Activated T-helper 2 cell treated with anti-CD3 and anti-CD28 coated beads, Interferon-gamma antibody, Interleukin-2, Interleukin-4, amounts not matched to agents 10 μg/mL and 5 μg/mL and 100 μg/mL, durations not matched to agents 14 hours and 24 hours and 36 hours (primary cell): ENCODE data around the gene SS18. TPM values are rescaled to one million over a fixed set of nuclear protein-coding genes. Genes with fewer than 3 reads are reported as not detected.
"Not testable (repeated sequence)": the region's sequence is repeated elsewhere in the genome, so short reads cannot be mapped to it uniquely, and the experiment has no call there.

ENCODE experiments used
- DNase-seq: peaks from one replicate; pipeline ENCODE4 v3.0.0; 2021; ENCODE audit warnings: low spot score
- H3K27ac Mint-ChIP-seq: one replicate; pipeline ENCODE4 v1.8.0; 2021; ENCODE audit warnings: mixed read lengths
- H3K27me3 Mint-ChIP-seq: one replicate; pipeline ENCODE4 v1.8.0; 2021; ENCODE audit warnings: low read depth, mixed read lengths
- H3K36me3 Mint-ChIP-seq: one replicate; pipeline ENCODE4 v1.8.0; 2021; ENCODE audit warnings: low read depth, mixed read lengths
- H3K4me1 Mint-ChIP-seq: one replicate; pipeline ENCODE4 v1.8.0; 2021; ENCODE audit warnings: low read depth, mixed read lengths
- H3K4me3 Mint-ChIP-seq: one replicate; pipeline ENCODE4 v1.8.0; 2021; ENCODE audit warnings: low read depth, mild to moderate bottlenecking, moderate library complexity, mixed read lengths
- H3K9me3 Mint-ChIP-seq: one replicate; pipeline ENCODE4 v1.8.0; 2021; ENCODE audit warnings: mixed read lengths
- intact Hi-C: fragments of 100-400 bp; cut with micrococcal nuclease; formaldehyde crosslinking; loops from one replicate; pipeline ENCODE4 v1.15.1; 2023
- total RNA-seq: library from RNA; stranded (reverse); gene quantifications from 2 replicates; pipeline ENCODE4 v1.2.3, GENCODE V29; 2022

SS18 gene, protein sequence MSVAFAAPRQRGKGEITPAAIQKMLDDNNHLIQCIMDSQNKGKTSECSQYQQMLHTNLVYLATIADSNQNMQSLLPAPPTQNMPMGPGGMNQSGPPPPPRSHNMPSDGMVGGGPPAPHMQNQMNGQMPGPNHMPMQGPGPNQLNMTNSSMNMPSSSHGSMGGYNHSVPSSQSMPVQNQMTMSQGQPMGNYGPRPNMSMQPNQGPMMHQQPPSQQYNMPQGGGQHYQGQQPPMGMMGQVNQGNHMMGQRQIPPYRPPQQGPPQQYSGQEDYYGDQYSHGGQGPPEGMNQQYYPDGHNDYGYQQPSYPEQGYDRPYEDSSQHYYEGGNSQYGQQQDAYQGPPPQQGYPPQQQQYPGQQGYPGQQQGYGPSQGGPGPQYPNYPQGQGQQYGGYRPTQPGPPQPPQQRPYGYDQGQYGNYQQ
- 75.2 TPM in 2 replicates for total RNA-seq

DNA sequence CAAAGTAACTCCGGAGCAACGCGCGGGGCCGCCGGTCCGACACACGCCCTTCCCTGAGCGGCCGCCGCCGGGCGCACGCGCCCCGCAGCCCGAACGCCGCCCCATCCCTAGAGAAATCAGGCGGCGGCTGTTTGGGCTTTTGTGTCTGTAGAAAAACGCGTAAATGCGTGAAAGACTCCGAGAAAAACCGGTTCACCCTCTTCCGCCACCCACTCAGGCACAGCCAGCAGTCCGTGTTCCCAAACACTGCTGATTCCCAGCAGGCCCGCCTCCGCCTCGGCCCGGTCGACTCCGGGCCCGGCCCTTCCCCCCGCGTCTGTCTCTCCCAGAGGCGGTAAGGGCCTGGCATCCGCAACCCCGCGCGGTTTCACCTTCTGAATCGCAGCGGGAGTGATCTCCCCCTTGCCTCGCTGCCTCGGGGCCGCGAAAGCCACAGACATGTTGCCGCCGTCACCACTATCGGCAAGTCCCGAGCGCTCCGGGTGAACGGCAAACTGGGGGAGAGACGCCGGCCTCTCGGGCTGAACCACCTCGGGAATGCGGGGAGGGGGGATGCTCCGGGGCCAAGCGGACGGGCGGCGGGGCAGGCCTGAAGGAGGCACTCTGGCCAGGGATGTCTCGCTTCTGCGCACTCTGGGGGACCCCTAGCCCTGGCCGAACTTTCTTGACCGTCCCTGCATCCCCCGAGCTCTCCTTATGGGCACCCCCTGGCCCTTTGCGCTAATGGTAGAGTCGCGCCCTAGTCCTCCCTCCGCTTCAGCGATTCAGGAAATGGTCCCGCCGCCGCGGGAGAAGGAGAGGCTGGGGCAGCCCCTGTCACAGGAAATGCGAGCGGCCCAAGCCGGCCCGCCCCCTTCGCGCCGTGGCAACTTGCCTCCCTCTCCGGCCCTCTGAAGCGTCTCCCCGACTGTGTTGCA lies at the start of gene SS18:
SS18 (minus strand) TSS at position 484 of the 917 bp plus-strand sequence; CDS start at position 440, 44 bp downstream.
- no peaks in the 10 kb centered on the region for H3K9me3 Mint-ChIP-seq
- H3K27me3 Mint-ChIP-seq = peaks cover 2% of the 10 kb centered on the region
- H3K27ac Mint-ChIP-seq = peak within 1 kb of the TSS; percentile 97
- H3K4me3 Mint-ChIP-seq = peak within 1 kb of the TSS; percentile 89
- DNase-seq = peak; percentile 88
- intact Hi-C loops = loop anchor here (2.0 to 10.0 kb wide), 3 partner anchors 102 to 454 kb away; partner anchors contain the start of gene KCTD1
- peaks cover 28% of the 10 kb centered on the region for H3K36me3 Mint-ChIP-seq
- peaks cover 26% of the 10 kb centered on the region for H3K4me1 Mint-ChIP-seq

- Mint-ChIP-seq H3K4me3 (no peak overlapping the region), H3K27ac (no peak overlapping the region), H3K27me3 (peaks cover 4% of the 10 kb centered on the region), H3K36me3 (no peaks in the 10 kb centered on the region), H3K4me1 (no peaks in the 10 kb centered on the region), H3K9me3 (no peaks in the 10 kb centered on the region)
- no peak for DNase-seq
- intact Hi-C loops = no loop called here
Observed at GRCh38 chr18:26135548-26135947, 45.1 kb upstream of the SS18 start.

- peaks cover 4% of the 10 kb centered on the region for H3K27me3 Mint-ChIP-seq
- H3K27ac Mint-ChIP-seq = peak overlapping the region; percentile 81
- no peaks in the 10 kb centered on the region for H3K9me3 Mint-ChIP-seq
- no peaks in the 10 kb centered on the region for H3K4me1 Mint-ChIP-seq
- no peaks in the 10 kb centered on the region for H3K36me3 Mint-ChIP-seq
- DNase-seq = no peak
- H3K4me3 Mint-ChIP-seq = peak overlapping the region; percentile 77
- intact Hi-C loops = no loop called here
Observed at GRCh38 chr18:26134107-26134506, 43.7 kb upstream of the SS18 start.

- Mint-ChIP-seq H3K36me3 (no peaks in the 10 kb centered on the region), H3K9me3 (no peaks in the 10 kb centered on the region), H3K4me3 (peak within 1 kb of the TSS; percentile 77), H3K27me3 (peaks cover 4% of the 10 kb centered on the region), H3K4me1 (no peaks in the 10 kb centered on the region), H3K27ac (peak within 1 kb of the TSS; percentile 81)
- peak; percentile 50 for DNase-seq
- intact Hi-C loops = no loop called here
Observed at GRCh38 chr18:26133652-26134051, 43.2 kb upstream of the SS18 start, which contains the start of gene PSMA8. TSS of gene PSMA8 (plus strand) at chr18:26133869. CDS start at chr18:26133966, 97 bp downstream.

- H3K27me3 Mint-ChIP-seq, DNase-seq, H3K4me1 Mint-ChIP-seq, H3K9me3 Mint-ChIP-seq, H3K36me3 Mint-ChIP-seq, H3K27ac Mint-ChIP-seq, intact Hi-C loops, H3K4me3 Mint-ChIP-seq: not testable (repeated sequence)
Observed at GRCh38 chr18:26128192-26128591, 37.8 kb upstream of the SS18 start.

GRCh38 chr18:26127786-26128185 lies 37.4 kb upstream of the SS18 start:
- DNase-seq = no peak
- H3K4me1 Mint-ChIP-seq = no peaks in the 10 kb centered on the region
- H3K27ac Mint-ChIP-seq = no peak overlapping the region
- H3K27me3 Mint-ChIP-seq = no peaks in the 10 kb centered on the region
- no peak overlapping the region for H3K4me3 Mint-ChIP-seq
- H3K9me3 Mint-ChIP-seq = peaks cover 8% of the 10 kb centered on the region
- H3K36me3 Mint-ChIP-seq = no peaks in the 10 kb centered on the region
- intact Hi-C loops = no loop called here

DNA sequence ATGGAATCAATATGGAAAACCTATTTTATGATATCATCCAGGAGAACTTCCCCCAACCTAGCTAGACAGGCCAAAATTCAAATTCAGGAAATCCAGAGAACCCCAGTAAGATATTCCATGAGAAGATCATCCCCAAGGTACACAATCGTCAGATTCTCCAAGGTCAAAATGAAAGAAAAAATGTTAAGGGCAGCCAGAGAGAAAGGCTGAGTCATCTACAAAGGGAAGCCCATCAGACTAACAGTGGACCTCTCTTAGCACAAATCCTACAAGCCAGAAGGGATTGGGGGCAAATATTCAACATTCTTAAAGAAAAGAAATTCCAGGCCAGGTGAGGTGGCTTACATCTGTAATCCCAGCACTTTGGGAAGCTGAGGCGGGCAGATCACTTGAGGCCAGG lies 31.6 kb upstream of the SS18 start:
- H3K4me3 Mint-ChIP-seq, DNase-seq, H3K27me3 Mint-ChIP-seq, H3K27ac Mint-ChIP-seq, intact Hi-C loops, H3K4me1 Mint-ChIP-seq, H3K36me3 Mint-ChIP-seq: not testable (repeated sequence)
- peaks cover 12% of the 10 kb centered on the region for H3K9me3 Mint-ChIP-seq

DNA sequence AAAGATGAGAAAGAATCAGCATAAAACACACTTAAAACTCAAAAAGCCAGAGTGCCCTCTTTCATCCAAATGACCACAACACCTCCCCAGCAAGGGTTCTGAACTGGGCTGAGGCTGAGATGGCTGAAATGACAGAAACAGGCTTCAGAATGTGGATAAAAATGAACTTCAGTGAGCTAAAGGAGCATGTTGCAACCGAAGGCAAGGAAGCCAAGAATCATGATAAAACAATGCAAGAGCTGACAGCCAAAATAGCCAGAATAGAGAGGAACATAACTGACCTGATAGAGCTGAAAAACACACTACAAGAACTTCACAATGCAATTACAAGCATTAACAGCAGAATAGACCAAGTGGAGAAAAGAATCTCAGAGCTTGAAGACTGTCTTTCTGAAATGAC lies 31.1 kb upstream of the SS18 start:
- Mint-ChIP-seq H3K27ac (no peak overlapping the region), H3K9me3 (peaks cover 12% of the 10 kb centered on the region), H3K4me3 (no peak overlapping the region), H3K36me3 (no peaks in the 10 kb centered on the region), H3K4me1 (no peaks in the 10 kb centered on the region), H3K27me3 (peaks cover 2% of the 10 kb centered on the region)
- intact Hi-C loops = no loop called here
- DNase-seq = no peak

GRCh38 chr18:26119246-26119645 lies 28.8 kb upstream of the SS18 start:
- H3K27me3 Mint-ChIP-seq = peaks cover 2% of the 10 kb centered on the region
- H3K4me1 Mint-ChIP-seq = no peaks in the 10 kb centered on the region
- no peak overlapping the region for H3K4me3 Mint-ChIP-seq
- H3K9me3 Mint-ChIP-seq = peaks cover 12% of the 10 kb centered on the region
- no peak overlapping the region for H3K27ac Mint-ChIP-seq
- intact Hi-C loops = no loop called here
- H3K36me3 Mint-ChIP-seq = no peaks in the 10 kb centered on the region
- DNase-seq = no peak

DNA sequence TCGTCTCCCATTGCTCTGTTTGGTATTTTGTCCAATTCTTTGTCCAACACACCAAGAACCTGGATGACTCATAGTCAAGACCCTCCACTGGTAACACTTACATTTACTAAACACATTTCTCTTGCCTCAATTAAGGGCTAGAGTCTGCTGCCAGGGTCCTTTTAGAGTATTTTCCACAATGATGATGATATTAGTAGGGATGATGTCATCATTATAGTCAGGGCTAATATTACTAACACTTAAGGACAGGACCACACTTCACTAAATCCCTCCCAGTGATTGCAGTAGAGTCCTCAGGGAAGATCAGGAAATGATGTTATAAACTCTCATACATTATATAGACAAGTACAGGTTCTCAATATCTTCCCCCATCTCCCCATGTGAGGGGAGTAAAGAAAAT lies 13.6 kb upstream of the SS18 start:
- peaks cover 2% of the 10 kb centered on the region for H3K4me1 Mint-ChIP-seq
- no peak overlapping the region for H3K27ac Mint-ChIP-seq
- no peaks in the 10 kb centered on the region for H3K36me3 Mint-ChIP-seq
- no peak overlapping the region for H3K4me3 Mint-ChIP-seq
- no peak for DNase-seq
- no peaks in the 10 kb centered on the region for H3K9me3 Mint-ChIP-seq
- intact Hi-C loops = no loop called here
- peaks cover 14% of the 10 kb centered on the region for H3K27me3 Mint-ChIP-seq

GRCh38 chr18:26103579-26103978 lies 13.2 kb upstream of the SS18 start:
- Mint-ChIP-seq H3K4me3 (no peak overlapping the region), H3K4me1 (peaks cover 2% of the 10 kb centered on the region), H3K27me3 (peaks cover 14% of the 10 kb centered on the region), H3K9me3 (no peaks in the 10 kb centered on the region), H3K36me3 (no peaks in the 10 kb centered on the region), H3K27ac (no peak overlapping the region)
- intact Hi-C loops = no loop called here
- no peak for DNase-seq

DNA sequence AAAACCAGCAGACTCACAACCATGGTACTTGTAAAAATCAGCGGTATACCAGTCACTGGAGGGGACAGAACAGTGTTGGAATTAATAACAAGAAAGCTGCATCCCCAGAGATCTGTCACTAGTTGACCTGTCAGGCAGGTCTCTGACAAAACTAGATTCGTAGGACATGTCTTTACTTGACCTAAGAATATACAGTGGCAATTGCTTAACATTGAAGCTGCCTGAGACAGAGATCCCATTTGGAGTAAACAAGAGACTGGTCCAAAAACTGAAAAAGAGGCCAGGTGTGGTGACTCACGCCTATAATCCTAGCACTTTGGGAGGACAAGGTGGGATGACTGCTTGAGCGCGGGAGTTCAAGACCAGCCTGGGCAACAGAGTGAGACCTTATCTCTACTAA lies 7.2 kb upstream of the SS18 start:
- peaks cover 3% of the 10 kb centered on the region for H3K36me3 Mint-ChIP-seq
- peaks cover 2% of the 10 kb centered on the region for H3K4me1 Mint-ChIP-seq
- intact Hi-C loops = loop anchor here (10.0 kb wide), 1 partner anchor 447 kb away; the partner anchor contains the start of gene KCTD1
- H3K27ac Mint-ChIP-seq = no peak overlapping the region
- peaks cover 16% of the 10 kb centered on the region for H3K27me3 Mint-ChIP-seq
- peaks cover 4% of the 10 kb centered on the region for H3K9me3 Mint-ChIP-seq
- H3K4me3 Mint-ChIP-seq = no peak overlapping the region
- no peak for DNase-seq
